Lower leg skin (tissue), 3 donors: Measurements from ENCODE around the gene CIPC.

Source experiments
- POLR2A ChIP-seq, 2 donors: fragments of 450-650 bp; IDR thresholded peaks; one replicate each; pipeline ENCODE4 v1.6.1; 2016 to 2017; ENCODE audit warnings: antibody characterized with exemption in 2 of 2, mild to moderate bottlenecking in 1 of 2, moderate library complexity in 1 of 2
- TF ChIP-seq, protein P1 (sequence below), 3 donors: fragments of 450-650 bp; IDR thresholded peaks; one replicate each; pipeline ENCODE4 v1.5.1; 2016; ENCODE audit warnings: antibody characterized with exemption in 3 of 3, mild to moderate bottlenecking in 3 of 3, moderate library complexity in 2 of 3

DNA sequence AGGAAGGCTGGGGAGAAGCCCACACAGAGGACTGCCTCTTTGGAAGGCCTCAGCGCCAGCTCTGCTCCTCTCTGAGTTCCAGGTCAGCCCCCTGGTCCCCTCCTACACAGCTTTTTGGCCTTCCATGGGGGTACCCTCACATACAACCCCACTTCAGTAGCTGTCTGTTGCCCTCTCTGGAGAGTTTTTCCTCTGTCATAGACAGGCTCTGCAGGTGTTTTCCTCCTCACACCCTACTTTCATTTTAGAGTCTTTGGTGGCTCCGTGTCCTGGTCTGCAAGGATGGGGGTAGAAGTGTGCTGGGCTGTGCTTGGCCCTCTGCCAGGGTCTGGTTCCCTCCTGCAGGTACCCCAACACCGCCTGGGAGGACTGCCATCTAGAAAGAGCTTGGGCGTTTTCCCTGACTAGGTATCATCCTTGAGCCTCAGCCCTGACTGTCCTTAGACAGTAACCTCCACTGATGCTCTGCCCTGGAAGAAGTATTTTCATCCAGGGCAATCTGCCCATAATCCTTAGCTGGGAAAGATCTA, 28.5 kb downstream of the CIPC start:
- TF ChIP-seq, protein P1, sequence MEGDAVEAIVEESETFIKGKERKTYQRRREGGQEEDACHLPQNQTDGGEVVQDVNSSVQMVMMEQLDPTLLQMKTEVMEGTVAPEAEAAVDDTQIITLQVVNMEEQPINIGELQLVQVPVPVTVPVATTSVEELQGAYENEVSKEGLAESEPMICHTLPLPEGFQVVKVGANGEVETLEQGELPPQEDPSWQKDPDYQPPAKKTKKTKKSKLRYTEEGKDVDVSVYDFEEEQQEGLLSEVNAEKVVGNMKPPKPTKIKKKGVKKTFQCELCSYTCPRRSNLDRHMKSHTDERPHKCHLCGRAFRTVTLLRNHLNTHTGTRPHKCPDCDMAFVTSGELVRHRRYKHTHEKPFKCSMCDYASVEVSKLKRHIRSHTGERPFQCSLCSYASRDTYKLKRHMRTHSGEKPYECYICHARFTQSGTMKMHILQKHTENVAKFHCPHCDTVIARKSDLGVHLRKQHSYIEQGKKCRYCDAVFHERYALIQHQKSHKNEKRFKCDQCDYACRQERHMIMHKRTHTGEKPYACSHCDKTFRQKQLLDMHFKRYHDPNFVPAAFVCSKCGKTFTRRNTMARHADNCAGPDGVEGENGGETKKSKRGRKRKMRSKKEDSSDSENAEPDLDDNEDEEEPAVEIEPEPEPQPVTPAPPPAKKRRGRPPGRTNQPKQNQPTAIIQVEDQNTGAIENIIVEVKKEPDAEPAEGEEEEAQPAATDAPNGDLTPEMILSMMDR (IDR thresholded peaks at IDR 0.05) = no peak
- no peak for TF ChIP-seq POLR2A (IDR thresholded peaks at IDR 0.05)
